K562 (cell line): Measurements from ENCODE around the gene PIGL. TPM values are rescaled to one million over a fixed set of nuclear protein-coding genes. Genes with fewer than 3 reads are reported as not detected.

Experiments
- ATAC-seq: fragments of 200-7000 bp; cut with Tn5 transposase; 3 replicates; pipeline ENCODE4 v1.9.1; 2020; ENCODE audit warnings: moderate library complexity
- BruUV-seq: library from RNA; stranded (reverse); fragments of 400-500 nt; replicated peaks from 2 replicates; lab custom pipeline; 2021; lab: Mats Ljungman, UMichigan
- CTCF ChIA-PET: fragments of 300-600 bp; formaldehyde crosslinking; extraction: SDS; loops from one replicate; lab custom pipeline; 2021; ENCODE audit warnings: low intra/inter-chr PET ratio; lab: Yijun Ruan, JAX
- POLR2A ChIA-PET: fragments of 300-600, 350-650 bp; sonication (Branson Sonifier 250); formaldehyde crosslinking; extraction: SDS; loops from one replicate; lab custom pipeline; 2021; ENCODE audit warnings: antibody characterized with exemption, inconsistent platforms; lab: Yijun Ruan, JAX
- DNase-seq, 4 experiments: peaks; one replicate each; pipeline versions ENCODE4 v3.0.0 to v3.0.0-alpha.2; 2011 to 2018; ENCODE audit warnings: low spot score in 3 of 4, mixed read lengths in 3 of 4; ENCODE audit errors: extremely low read depth in 1 of 4
- FAIRE-seq: peaks from 2 replicates; lab custom pipeline; 2011; peaks lifted over from hg19 to GRCh38; lab: Jason Lieb, UNC
- H2AFZ ChIP-seq: 2 replicates; pipeline ENCODE4 v1.6.0; 2011; ENCODE audit warnings: low read depth, low read length, control low read depth, inconsistent platforms
- H3K27ac ChIP-seq: fragments of 200-600 bp; 3 replicates; pipeline ENCODE4 v1.8.0; 2011; ENCODE audit warnings: low read depth, mild to moderate bottlenecking, control low read depth, inconsistent platforms, low read length, moderate library complexity, mixed read lengths; ENCODE audit errors: extremely low read depth
- H3K27me3 ChIP-seq, 2 experiments: fragments of 300-600 bp in 1 of 2; 2 replicates in 1 of 2; 3 replicates in 1 of 2; pipeline versions ENCODE4 v1.6.0 to v1.8.0; 2011; ENCODE audit warnings: inconsistent platforms in 2 of 2, low read length in 2 of 2, mild to moderate bottlenecking in 1 of 2, mixed read lengths in 1 of 2, moderate library complexity in 1 of 2; ENCODE audit not compliant: control insufficient read depth in 2 of 2, insufficient read depth in 2 of 2
- H3K36me3 ChIP-seq: fragments of 300-600 bp; 3 replicates; pipeline ENCODE4 v1.8.0; 2011; ENCODE audit warnings: mild to moderate bottlenecking, low read length, inconsistent platforms; ENCODE audit not compliant: control insufficient read depth, insufficient read depth
- H3K4me1 ChIP-seq, 2 experiments: fragments of 200-600 bp in 1 of 2; replicated peaks in 1 of 2; 2 replicates in 1 of 2; 3 replicates in 1 of 2; pipeline versions ENCODE4 v1.5.1 to v1.8.0; 2011; ENCODE audit warnings: inconsistent platforms in 2 of 2, low read length in 2 of 2, mild to moderate bottlenecking in 1 of 2, mixed read lengths in 1 of 2, moderate library complexity in 1 of 2; ENCODE audit not compliant: control insufficient read depth in 2 of 2, insufficient read depth in 2 of 2
- H3K4me2 ChIP-seq: 2 replicates; pipeline ENCODE4 v1.6.1; 2011; ENCODE audit warnings: low read length, control low read depth, inconsistent platforms, mixed read lengths; ENCODE audit not compliant: insufficient read depth
- H3K4me3 ChIP-seq: fragments of 200-600 bp; sonication (generic), shearing (Covaris generic); 2 replicates; pipeline ENCODE4 v1.5.1; 2016; ENCODE audit warnings: control low read depth, inconsistent platforms
- H3K79me2 ChIP-seq: fragments of 200-600 bp; 3 replicates; pipeline ENCODE4 v1.8.0; 2011; ENCODE audit warnings: low read length, inconsistent platforms; ENCODE audit not compliant: control insufficient read depth, insufficient read depth
- H3K9ac ChIP-seq, 2 experiments: 2 replicates each; pipeline versions ENCODE4 v1.6.0 to v1.6.1; 2011; ENCODE audit warnings: low read depth in 2 of 2, low read length in 2 of 2, control low read depth in 1 of 2, inconsistent platforms in 1 of 2, mild to moderate bottlenecking in 1 of 2, mixed read lengths in 1 of 2; ENCODE audit not compliant: insufficient read depth in 1 of 2
- H3K9me1 ChIP-seq: one replicate; pipeline ENCODE4 v1.6.0; 2011; ENCODE audit warnings: inconsistent platforms, mild to moderate bottlenecking, low read length, moderate library complexity; ENCODE audit not compliant: control insufficient read depth, insufficient read depth
- H3K9me3 ChIP-seq: replicated peaks from 2 replicates; pipeline ENCODE4 v1.5.1; 2011; ENCODE audit warnings: low read depth, low read length, inconsistent platforms; ENCODE audit not compliant: control insufficient read depth, insufficient read depth
- H4K20me1 ChIP-seq: replicated peaks from 2 replicates; pipeline ENCODE4 v1.6.1; 2011; ENCODE audit warnings: low read length, inconsistent platforms, mixed read lengths; ENCODE audit not compliant: control insufficient read depth, insufficient read depth
- BCOR ChIP-seq: fragments of 450-650 bp; IDR thresholded peaks from 2 replicates; pipeline ENCODE4 v1.6.1; 2016
- ESRRB ChIP-seq: fragments of 250-450 bp; sonication (Bioruptor Pico); IDR thresholded peaks from 2 replicates; pipeline ENCODE4 v1.5.0; 2020; ENCODE audit warnings: mild to moderate bottlenecking, moderate library complexity, borderline replicate concordance
- MYNN ChIP-seq, 2 experiments: sonication (generic); formaldehyde crosslinking in 1 of 2; IDR thresholded peaks; 2 replicates each; pipeline versions ENCODE4 v1.5.0 to v1.6.1; 2016 to 2020; ENCODE audit warnings: antibody characterized with exemption in 1 of 2, missing genetic modification reagents in 1 of 2
- RUNX1 ChIP-seq: sonication (generic); IDR thresholded peaks from 2 replicates; pipeline ENCODE4 v1.6.1; 2016; ENCODE audit warnings: antibody characterized with exemption, low read depth
- ZNF134 ChIP-seq: fragments of 250-450 bp; sonication (Bioruptor Pico); conservative IDR thresholded peaks from 2 replicates; pipeline ENCODE4 v1.4.0; 2020
- ZZZ3 ChIP-seq: fragments of 450-650 bp; IDR thresholded peaks from 2 replicates; pipeline ENCODE4 v1.6.1; 2016; ENCODE audit warnings: antibody characterized with exemption, mild to moderate bottlenecking, moderate library complexity
- WGBS: fragments of 100-300 bp; shearing (Covaris generic); methylation state at CpG from one replicate; pipeline ENCODE4 v1.1.6; 2016; ENCODE audit warnings: low coverage, mixed read lengths; ENCODE audit not compliant: insufficient coverage; ENCODE audit errors: missing lambda C conversion rate; 5-methylcytosine and 5-hydroxymethylcytosine counted together
- in situ Hi-C: fragments of 300-500 bp; cut with MboI; formaldehyde crosslinking; loops from 4 replicates; pipeline ENCODE4 v1.15.0; 2018; ENCODE audit warnings: inconsistent platforms, mixed read lengths
- intact Hi-C: fragments of 100-400 bp; cut with micrococcal nuclease; formaldehyde crosslinking; loops from 2 replicates; pipeline ENCODE4 v1.14.2; 2022
- polyA plus RNA-seq, 8 experiments: library from polyadenylated mRNA; depleted of rRNA in 4 of 8; stranded (reverse) in 5 of 8; unstranded in 3 of 8; fragments of >200 nt; fragmentation: Nextera tagmentation in 2 of 8; fragmentation: Illumina TruSeq in 1 of 8; extraction: Ambion mirVana in 2 of 8; extraction: Trizol in 1 of 8; gene quantifications; 2 replicates each; pipeline versions ENCODE4 v1.2.1 to v1.2.3, GENCODE V29; 2011 to 2014; ENCODE audit warnings: inconsistent platforms in 1 of 8, missing spikeins in 1 of 8
- total RNA-seq, 7 experiments: library from RNA; depleted of rRNA in 6 of 7; stranded (reverse); fragments of >200 nt in 6 of 7; fragmentation: Illumina TruSeq in 2 of 7; extraction: Trizol in 2 of 7; gene quantifications; 2 replicates each; pipeline versions ENCODE4 v1.2.1 to v1.2.3, GENCODE V29; 2011 to 2021; ENCODE audit warnings: low replicate concordance in 1 of 7
- TF ChIP-seq, protein P1 (sequence below): sonication (generic); formaldehyde crosslinking; IDR thresholded peaks from 2 replicates; pipeline ENCODE4 v1.8.0; 2022; ENCODE audit warnings: missing genetic modification reagents, mild to moderate bottlenecking, borderline replicate concordance
- TF ChIP-seq, protein P2 (sequence below): IDR thresholded peaks from 2 replicates; pipeline ENCODE4 v1.6.1; 2012; ENCODE audit warnings: low read depth, low read length, improper control_type of control experiment, borderline replicate concordance

PIGL gene
- total and polyA plus RNA-seq, 9 of the 15 experiments (the other 6 are each of a cell fraction or from before 2014, with no cell fraction given): 19.9 to 55.3 (median 29.6) TPM

DNA sequence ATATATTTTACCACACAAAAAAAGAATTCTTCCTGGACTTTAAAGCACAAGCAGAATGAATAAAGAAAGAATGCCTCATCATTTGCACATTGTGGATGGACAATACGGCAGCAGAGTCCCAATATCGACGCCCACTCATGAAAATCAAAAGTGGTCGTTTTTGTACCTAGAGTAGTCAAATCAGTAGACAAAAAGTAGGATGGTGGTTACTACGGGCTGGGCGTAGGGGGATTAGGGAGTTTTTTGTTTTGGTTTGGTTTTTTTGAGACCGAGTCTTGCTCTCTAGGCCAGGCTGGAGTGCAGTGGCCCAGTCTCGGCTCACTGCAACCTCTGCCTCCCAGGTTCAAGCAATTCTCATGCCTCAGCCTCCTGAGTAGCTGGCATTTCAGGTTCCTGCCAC is 144.9 kb downstream of the PIGL start:
- ATAC-seq (no peak), DNase-seq (no peak), FAIRE-seq (no peak)
- Histone ChIP-seq H3K4me1 (no peaks in the 10 kb centered on the region; a peak in 1 of 5 replicates), H3K27ac (no peak overlapping the region), H3K9ac (no peak overlapping the region), H3K27me3 (no peaks in the 10 kb centered on the region), H3K79me2 (no peaks in the 10 kb centered on the region), H4K20me1 (no peaks in the 10 kb centered on the region), H2AFZ (no peak overlapping the region), H3K4me2 (no peak overlapping the region), H3K9me3 (no peaks in the 10 kb centered on the region), H3K36me3 (no peaks in the 10 kb centered on the region), H3K4me3 (no peak overlapping the region), H3K9me1 (no peaks in the 10 kb centered on the region)
- WGBS: 76% methylated on average over 8 of the region's 8 CpGs
- intact Hi-C loops (loop anchor here (2.0 to 10.0 kb wide), 3 partner anchors 53 to 159 kb away; partner anchors contain the start of gene TRPV2), in situ Hi-C loops (no loop called here)
- no TSS peak for BruUV-seq
- POLR2A ChIA-PET: no interaction called here
- CTCF ChIA-PET: no interaction called here
- no peak for TF ChIP-seq BCOR
- TF ChIP-seq RUNX1: no peak
- no peak for TF ChIP-seq ZZZ3
- TF ChIP-seq ESRRB: no peak
- TF ChIP-seq MYNN (IDR thresholded peaks at IDR 0.05): no peak
- TF ChIP-seq MYNN (CRISPR knock-in tag; IDR thresholded peaks at IDR 0.05): no peak
- TF ChIP-seq, protein P1, sequence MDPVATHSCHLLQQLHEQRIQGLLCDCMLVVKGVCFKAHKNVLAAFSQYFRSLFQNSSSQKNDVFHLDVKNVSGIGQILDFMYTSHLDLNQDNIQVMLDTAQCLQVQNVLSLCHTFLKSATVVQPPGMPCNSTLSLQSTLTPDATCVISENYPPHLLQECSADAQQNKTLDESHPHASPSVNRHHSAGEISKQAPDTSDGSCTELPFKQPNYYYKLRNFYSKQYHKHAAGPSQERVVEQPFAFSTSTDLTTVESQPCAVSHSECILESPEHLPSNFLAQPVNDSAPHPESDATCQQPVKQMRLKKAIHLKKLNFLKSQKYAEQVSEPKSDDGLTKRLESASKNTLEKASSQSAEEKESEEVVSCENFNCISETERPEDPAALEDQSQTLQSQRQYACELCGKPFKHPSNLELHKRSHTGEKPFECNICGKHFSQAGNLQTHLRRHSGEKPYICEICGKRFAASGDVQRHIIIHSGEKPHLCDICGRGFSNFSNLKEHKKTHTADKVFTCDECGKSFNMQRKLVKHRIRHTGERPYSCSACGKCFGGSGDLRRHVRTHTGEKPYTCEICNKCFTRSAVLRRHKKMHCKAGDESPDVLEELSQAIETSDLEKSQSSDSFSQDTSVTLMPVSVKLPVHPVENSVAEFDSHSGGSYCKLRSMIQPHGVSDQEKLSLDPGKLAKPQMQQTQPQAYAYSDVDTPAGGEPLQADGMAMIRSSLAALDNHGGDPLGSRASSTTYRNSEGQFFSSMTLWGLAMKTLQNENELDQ: no peak
- no peak for TF ChIP-seq ZNF134
- TF ChIP-seq, protein P2, sequence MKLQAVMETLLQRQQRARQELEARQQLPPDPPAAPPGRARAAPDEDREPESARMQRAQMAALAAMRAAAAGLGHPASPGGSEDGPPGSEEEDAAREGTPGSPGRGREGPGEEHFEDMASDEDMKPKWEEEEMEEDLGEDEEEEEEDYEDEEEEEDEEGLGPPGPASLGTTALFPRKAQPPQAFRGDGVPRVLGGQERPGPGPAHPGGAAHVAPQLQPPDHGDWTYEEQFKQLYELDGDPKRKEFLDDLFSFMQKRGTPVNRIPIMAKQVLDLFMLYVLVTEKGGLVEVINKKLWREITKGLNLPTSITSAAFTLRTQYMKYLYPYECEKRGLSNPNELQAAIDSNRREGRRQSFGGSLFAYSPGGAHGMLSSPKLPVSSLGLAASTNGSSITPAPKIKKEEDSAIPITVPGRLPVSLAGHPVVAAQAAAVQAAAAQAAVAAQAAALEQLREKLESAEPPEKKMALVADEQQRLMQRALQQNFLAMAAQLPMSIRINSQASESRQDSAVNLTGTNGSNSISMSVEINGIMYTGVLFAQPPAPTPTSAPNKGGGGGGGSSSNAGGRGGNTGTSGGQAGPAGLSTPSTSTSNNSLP: no peak
